K562 (cell line): ENCODE data around the gene SLC38A8. TPM values are rescaled to one million over a fixed set of nuclear protein-coding genes. Genes with fewer than 3 reads are reported as not detected.
A peak's percentile ranks its signal among the peaks of the same experiment; 100 is the strongest.

ENCODE experiments used
- ATAC-seq: fragments of 200-7000 bp; cut with Tn5 transposase; 3 replicates; pipeline ENCODE4 v1.9.1; 2020; ENCODE audit warnings: moderate library complexity
- BruUV-seq: library from RNA; stranded (reverse); fragments of 400-500 nt; replicated peaks from 2 replicates; lab custom pipeline; 2021; lab: Mats Ljungman, UMichigan
- CTCF ChIA-PET: fragments of 300-600 bp; formaldehyde crosslinking; extraction: SDS; loops from one replicate; lab custom pipeline; 2021; ENCODE audit warnings: low intra/inter-chr PET ratio; lab: Yijun Ruan, JAX
- POLR2A ChIA-PET: fragments of 300-600, 350-650 bp; sonication (Branson Sonifier 250); formaldehyde crosslinking; extraction: SDS; loops from one replicate; lab custom pipeline; 2021; ENCODE audit warnings: antibody characterized with exemption, inconsistent platforms; lab: Yijun Ruan, JAX
- DNase-seq, 4 experiments: peaks; one replicate each; pipeline versions ENCODE4 v3.0.0 to v3.0.0-alpha.2; 2011 to 2018; ENCODE audit warnings: low spot score in 3 of 4, mixed read lengths in 3 of 4; ENCODE audit errors: extremely low read depth in 1 of 4
- FAIRE-seq: peaks from 2 replicates; lab custom pipeline; 2011; peaks lifted over from hg19 to GRCh38; lab: Jason Lieb, UNC
- H2AFZ ChIP-seq: 2 replicates; pipeline ENCODE4 v1.6.0; 2011; ENCODE audit warnings: low read depth, low read length, control low read depth, inconsistent platforms
- H3K27ac ChIP-seq: fragments of 200-600 bp; 3 replicates; pipeline ENCODE4 v1.8.0; 2011; ENCODE audit warnings: low read depth, mild to moderate bottlenecking, control low read depth, inconsistent platforms, low read length, moderate library complexity, mixed read lengths; ENCODE audit errors: extremely low read depth
- H3K27me3 ChIP-seq, 2 experiments: fragments of 300-600 bp in 1 of 2; 2 replicates in 1 of 2; 3 replicates in 1 of 2; pipeline versions ENCODE4 v1.6.0 to v1.8.0; 2011; ENCODE audit warnings: inconsistent platforms in 2 of 2, low read length in 2 of 2, mild to moderate bottlenecking in 1 of 2, mixed read lengths in 1 of 2, moderate library complexity in 1 of 2; ENCODE audit not compliant: control insufficient read depth in 2 of 2, insufficient read depth in 2 of 2
- H3K36me3 ChIP-seq: fragments of 300-600 bp; 3 replicates; pipeline ENCODE4 v1.8.0; 2011; ENCODE audit warnings: mild to moderate bottlenecking, low read length, inconsistent platforms; ENCODE audit not compliant: control insufficient read depth, insufficient read depth
- H3K4me1 ChIP-seq, 2 experiments: fragments of 200-600 bp in 1 of 2; replicated peaks in 1 of 2; 2 replicates in 1 of 2; 3 replicates in 1 of 2; pipeline versions ENCODE4 v1.5.1 to v1.8.0; 2011; ENCODE audit warnings: inconsistent platforms in 2 of 2, low read length in 2 of 2, mild to moderate bottlenecking in 1 of 2, mixed read lengths in 1 of 2, moderate library complexity in 1 of 2; ENCODE audit not compliant: control insufficient read depth in 2 of 2, insufficient read depth in 2 of 2
- H3K4me2 ChIP-seq: 2 replicates; pipeline ENCODE4 v1.6.1; 2011; ENCODE audit warnings: low read length, control low read depth, inconsistent platforms, mixed read lengths; ENCODE audit not compliant: insufficient read depth
- H3K4me3 ChIP-seq: fragments of 200-600 bp; sonication (generic), shearing (Covaris generic); 2 replicates; pipeline ENCODE4 v1.5.1; 2016; ENCODE audit warnings: control low read depth, inconsistent platforms
- H3K79me2 ChIP-seq: fragments of 200-600 bp; 3 replicates; pipeline ENCODE4 v1.8.0; 2011; ENCODE audit warnings: low read length, inconsistent platforms; ENCODE audit not compliant: control insufficient read depth, insufficient read depth
- H3K9ac ChIP-seq, 2 experiments: 2 replicates each; pipeline versions ENCODE4 v1.6.0 to v1.6.1; 2011; ENCODE audit warnings: low read depth in 2 of 2, low read length in 2 of 2, control low read depth in 1 of 2, inconsistent platforms in 1 of 2, mild to moderate bottlenecking in 1 of 2, mixed read lengths in 1 of 2; ENCODE audit not compliant: insufficient read depth in 1 of 2
- H3K9me1 ChIP-seq: one replicate; pipeline ENCODE4 v1.6.0; 2011; ENCODE audit warnings: inconsistent platforms, mild to moderate bottlenecking, low read length, moderate library complexity; ENCODE audit not compliant: control insufficient read depth, insufficient read depth
- H3K9me3 ChIP-seq: replicated peaks from 2 replicates; pipeline ENCODE4 v1.5.1; 2011; ENCODE audit warnings: low read depth, low read length, inconsistent platforms; ENCODE audit not compliant: control insufficient read depth, insufficient read depth
- H4K20me1 ChIP-seq: replicated peaks from 2 replicates; pipeline ENCODE4 v1.6.1; 2011; ENCODE audit warnings: low read length, inconsistent platforms, mixed read lengths; ENCODE audit not compliant: control insufficient read depth, insufficient read depth
- BCOR ChIP-seq: fragments of 450-650 bp; IDR thresholded peaks from 2 replicates; pipeline ENCODE4 v1.6.1; 2016
- CTBP1 ChIP-seq: fragments of 450-650 bp; IDR thresholded peaks from 2 replicates; pipeline ENCODE4 v1.6.1; 2016; ENCODE audit warnings: borderline replicate concordance
- NFIC ChIP-seq: fragments of 450-650 bp; IDR thresholded peaks from 2 replicates; pipeline ENCODE4 v1.6.1; 2017; ENCODE audit warnings: mild to moderate bottlenecking, inconsistent platforms
- RBM25 ChIP-seq: fragments of 200-400 bp; formaldehyde crosslinking; IDR thresholded peaks from 2 replicates; pipeline ENCODE4 v1.6.1; 2018; ENCODE audit warnings: low read length, low read depth, moderate library complexity; ENCODE audit not compliant: severe bottlenecking
- SREBF2 ChIP-seq: sonication (generic); formaldehyde crosslinking; IDR thresholded peaks from 2 replicates; pipeline ENCODE4 v1.4.0; 2020; ENCODE audit warnings: mild to moderate bottlenecking, missing genetic modification reagents
- ZFP36 ChIP-seq: fragments of 150-350 bp; IDR thresholded peaks from 2 replicates; pipeline ENCODE4 v1.6.1; 2018; ENCODE audit warnings: low read length, low read depth; ENCODE audit not compliant: partially characterized antibody
- ZNF121 ChIP-seq: sonication (generic); formaldehyde crosslinking; conservative IDR thresholded peaks from 2 replicates; pipeline ENCODE4 v1.8.0; 2022; ENCODE audit warnings: missing genetic modification reagents
- WGBS: fragments of 100-300 bp; shearing (Covaris generic); methylation state at CpG from one replicate; pipeline ENCODE4 v1.1.6; 2016; ENCODE audit warnings: low coverage, mixed read lengths; ENCODE audit not compliant: insufficient coverage; ENCODE audit errors: missing lambda C conversion rate; 5-methylcytosine and 5-hydroxymethylcytosine counted together
- in situ Hi-C: fragments of 300-500 bp; cut with MboI; formaldehyde crosslinking; loops from 4 replicates; pipeline ENCODE4 v1.15.0; 2018; ENCODE audit warnings: inconsistent platforms, mixed read lengths
- intact Hi-C: fragments of 100-400 bp; cut with micrococcal nuclease; formaldehyde crosslinking; loops from 2 replicates; pipeline ENCODE4 v1.14.2; 2022
- polyA plus RNA-seq, 8 experiments: library from polyadenylated mRNA; depleted of rRNA in 4 of 8; stranded (reverse) in 5 of 8; unstranded in 3 of 8; fragments of >200 nt; fragmentation: Nextera tagmentation in 2 of 8; fragmentation: Illumina TruSeq in 1 of 8; extraction: Ambion mirVana in 2 of 8; extraction: Trizol in 1 of 8; gene quantifications; 2 replicates each; pipeline versions ENCODE4 v1.2.1 to v1.2.3, GENCODE V29; 2011 to 2014; ENCODE audit warnings: inconsistent platforms in 1 of 8, missing spikeins in 1 of 8
- total RNA-seq, 7 experiments: library from RNA; depleted of rRNA in 6 of 7; stranded (reverse); fragments of >200 nt in 6 of 7; fragmentation: Illumina TruSeq in 2 of 7; extraction: Trizol in 2 of 7; gene quantifications; 2 replicates each; pipeline versions ENCODE4 v1.2.1 to v1.2.3, GENCODE V29; 2011 to 2021; ENCODE audit warnings: low replicate concordance in 1 of 7
- TF ChIP-seq, protein P1 (sequence below), 2 experiments: fragments of 450-650 bp; IDR thresholded peaks; 2 replicates each; pipeline ENCODE4 v1.6.1; 2018; ENCODE audit warnings: mild to moderate bottlenecking in 2 of 2, low read depth in 1 of 2; ENCODE audit not compliant: partially characterized antibody in 2 of 2

Gene SLC38A8
- total and polyA plus RNA-seq, 9 of the 15 experiments (the other 6 are each of a cell fraction or from before 2014, with no cell fraction given), result 0.28 TPM; not detected in 8

GRCh38 chr16:83972256-83973008, 70.2 kb downstream of the SLC38A8 start:
- POLR2A ChIA-PET, result interaction anchor here (0.6 to 1.0 kb wide), 4 partner anchors 13 to 138 kb away, joined by 3 to 4 read pairs (median 4); no protein-coding TSS in a partner anchor
- TF ChIP-seq, protein P1, sequence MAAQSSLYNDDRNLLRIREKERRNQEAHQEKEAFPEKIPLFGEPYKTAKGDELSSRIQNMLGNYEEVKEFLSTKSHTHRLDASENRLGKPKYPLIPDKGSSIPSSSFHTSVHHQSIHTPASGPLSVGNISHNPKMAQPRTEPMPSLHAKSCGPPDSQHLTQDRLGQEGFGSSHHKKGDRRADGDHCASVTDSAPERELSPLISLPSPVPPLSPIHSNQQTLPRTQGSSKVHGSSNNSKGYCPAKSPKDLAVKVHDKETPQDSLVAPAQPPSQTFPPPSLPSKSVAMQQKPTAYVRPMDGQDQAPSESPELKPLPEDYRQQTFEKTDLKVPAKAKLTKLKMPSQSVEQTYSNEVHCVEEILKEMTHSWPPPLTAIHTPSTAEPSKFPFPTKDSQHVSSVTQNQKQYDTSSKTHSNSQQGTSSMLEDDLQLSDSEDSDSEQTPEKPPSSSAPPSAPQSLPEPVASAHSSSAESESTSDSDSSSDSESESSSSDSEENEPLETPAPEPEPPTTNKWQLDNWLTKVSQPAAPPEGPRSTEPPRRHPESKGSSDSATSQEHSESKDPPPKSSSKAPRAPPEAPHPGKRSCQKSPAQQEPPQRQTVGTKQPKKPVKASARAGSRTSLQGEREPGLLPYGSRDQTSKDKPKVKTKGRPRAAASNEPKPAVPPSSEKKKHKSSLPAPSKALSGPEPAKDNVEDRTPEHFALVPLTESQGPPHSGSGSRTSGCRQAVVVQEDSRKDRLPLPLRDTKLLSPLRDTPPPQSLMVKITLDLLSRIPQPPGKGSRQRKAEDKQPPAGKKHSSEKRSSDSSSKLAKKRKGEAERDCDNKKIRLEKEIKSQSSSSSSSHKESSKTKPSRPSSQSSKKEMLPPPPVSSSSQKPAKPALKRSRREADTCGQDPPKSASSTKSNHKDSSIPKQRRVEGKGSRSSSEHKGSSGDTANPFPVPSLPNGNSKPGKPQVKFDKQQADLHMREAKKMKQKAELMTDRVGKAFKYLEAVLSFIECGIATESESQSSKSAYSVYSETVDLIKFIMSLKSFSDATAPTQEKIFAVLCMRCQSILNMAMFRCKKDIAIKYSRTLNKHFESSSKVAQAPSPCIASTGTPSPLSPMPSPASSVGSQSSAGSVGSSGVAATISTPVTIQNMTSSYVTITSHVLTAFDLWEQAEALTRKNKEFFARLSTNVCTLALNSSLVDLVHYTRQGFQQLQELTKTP (IDR thresholded peaks at IDR 0.05; ENCODE audit: low read depth in 1 of 2, partially characterized antibody in 2 of 2), result no peak
- 0 out of 2 replicates have a peak, but pooled peaks have one; percentile 52 for TF ChIP-seq BCOR
- peak; percentile 58 for TF ChIP-seq RBM25
- TF ChIP-seq SREBF2, result no peak
- no peak for TF ChIP-seq ZNF121 (CRISPR knock-in tag)
- no peak for TF ChIP-seq CTBP1
- no peak for TF ChIP-seq NFIC
- TF ChIP-seq ZFP36, result peak; percentile 81
- Histone ChIP-seq H3K9me1 (no peaks in the 10 kb centered on the region), H2AFZ (no peak overlapping the region), H3K9ac (no peak overlapping the region), H3K36me3 (no peaks in the 10 kb centered on the region), H3K27ac (no peak overlapping the region), H4K20me1 (peaks cover 21% of the 10 kb centered on the region; the same call in 1 of the 2 replicates), H3K27me3 (peaks cover 28 to 76% of the 10 kb centered on the region in 2 experiments; a peak in 4 of 5 replicates), H3K4me2 (no peak overlapping the region), H3K4me1 (peaks cover 0 to 23% of the 10 kb centered on the region in 2 experiments; a peak in 1 of 5 replicates), H3K9me3 (no peaks in the 10 kb centered on the region), H3K4me3 (no peak overlapping the region), H3K79me2 (no peaks in the 10 kb centered on the region)
- 10% methylated on average over 19 of the region's 19 CpGs for WGBS
- FAIRE-seq (no peak), DNase-seq (no peak), ATAC-seq (no peak)
- in situ Hi-C loops, result loop anchor here (10.0 kb wide), 1 partner anchor 72 kb away; the partner anchor contains the start of gene SLC38A8
- intact Hi-C loops, result no loop called here
- CTCF ChIA-PET, result no interaction called here
- BruUV-seq, result no TSS peak
